AML-193 (cell line): ENCODE results near the gene SLC39A11.
"Not testable (repeated sequence)": the region's sequence is repeated elsewhere in the genome, so short reads cannot be mapped to it uniquely, and the experiment has no call there.

ENCODE experiments used
- DNase-seq, 2 experiments: peaks; one replicate each; lab custom pipeline; 2025; lab: John Stamatoyannopoulos, UW

Gene SLC39A11

GRCh38 chr17:72832306-72832705, 260.2 kb downstream of the SLC39A11 start:
- DNase-seq: no peak

- DNase-seq: no peak
These were observed 262.6 kb downstream of the SLC39A11 start for GRCh38 chr17:72829883-72830282.

- no peak for DNase-seq
These were observed 265.9 kb downstream of the SLC39A11 start for GRCh38 chr17:72826602-72827001.

GRCh38 chr17:72826059-72826458, 266.4 kb downstream of the SLC39A11 start:
- DNase-seq: not testable (repeated sequence)

- no peak for DNase-seq
These were observed 267.3 kb downstream of the SLC39A11 start for GRCh38 chr17:72825218-72825617.

- not testable (repeated sequence) for DNase-seq
These were observed 268.2 kb downstream of the SLC39A11 start for GRCh38 chr17:72824267-72824666.

GRCh38 chr17:72822358-72823023, 270.0 kb downstream of the SLC39A11 start:
- no peak for DNase-seq

- DNase-seq: no peak
These were observed 276.1 kb downstream of the SLC39A11 start for GRCh38 chr17:72816406-72816805.

GRCh38 chr17:72813481-72813880, 279.0 kb downstream of the SLC39A11 start:
- DNase-seq: no peak

GRCh38 chr17:72812823-72813222, 279.7 kb downstream of the SLC39A11 start:
- no peak for DNase-seq

- DNase-seq: peak in 1 of 2 experiments; percentile 53
These were observed 280.4 kb downstream of the SLC39A11 start for GRCh38 chr17:72811976-72812687.

- DNase-seq: no peak
These were observed 281.4 kb downstream of the SLC39A11 start for GRCh38 chr17:72810991-72811508.

GRCh38 chr17:72806011-72806410, 286.5 kb downstream of the SLC39A11 start:
- no peak for DNase-seq

- DNase-seq: no peak
These were observed 287.4 kb downstream of the SLC39A11 start for GRCh38 chr17:72804949-72805707.

- no peak for DNase-seq
These were observed 289.8 kb downstream of the SLC39A11 start for GRCh38 chr17:72802726-72803125.

- no peak for DNase-seq
These were observed 295.3 kb downstream of the SLC39A11 start for GRCh38 chr17:72797142-72797541.

GRCh38 chr17:72795941-72796340, 296.5 kb downstream of the SLC39A11 start:
- DNase-seq: no peak

GRCh38 chr17:72794152-72794551, 298.3 kb downstream of the SLC39A11 start:
- no peak for DNase-seq

GRCh38 chr17:72792771-72793170, 299.7 kb downstream of the SLC39A11 start:
- no peak for DNase-seq

- DNase-seq: no peak
These were observed 302.3 kb downstream of the SLC39A11 start for GRCh38 chr17:72790190-72790589.

GRCh38 chr17:72789711-72790110, 302.8 kb downstream of the SLC39A11 start:
- DNase-seq: no peak

- DNase-seq: no peak
These were observed 303.4 kb downstream of the SLC39A11 start for GRCh38 chr17:72788950-72789585.
